Measurements from ENCODE around the gene SPATA19. TPM values are rescaled to one million over a fixed set of nuclear protein-coding genes. Genes with fewer than 3 reads are reported as not detected.

Gene SPATA19
- total RNA-seq, 1 donor from 2014 or later: not detected

DNA sequence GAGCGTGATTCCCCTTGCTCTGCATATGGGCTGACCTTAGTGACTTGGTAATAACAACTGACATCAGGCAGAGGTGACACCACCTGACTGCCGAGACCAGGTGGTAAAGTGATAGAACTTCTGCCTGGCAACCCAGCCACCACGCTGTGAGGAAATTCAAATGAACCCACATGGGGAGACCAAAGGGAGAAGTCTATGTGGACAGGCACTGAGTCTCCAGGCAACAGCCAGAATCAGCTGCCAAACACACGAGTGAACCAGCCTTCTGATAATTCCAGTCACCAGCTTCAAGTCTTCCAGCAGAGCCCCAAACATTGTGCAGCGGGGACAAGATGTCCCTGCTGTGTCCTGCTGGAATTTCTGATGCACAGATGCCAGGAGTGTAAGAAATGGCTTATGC lies 29.7 kb downstream of the SPATA19 start:
- TF ChIP-seq, protein P1, sequence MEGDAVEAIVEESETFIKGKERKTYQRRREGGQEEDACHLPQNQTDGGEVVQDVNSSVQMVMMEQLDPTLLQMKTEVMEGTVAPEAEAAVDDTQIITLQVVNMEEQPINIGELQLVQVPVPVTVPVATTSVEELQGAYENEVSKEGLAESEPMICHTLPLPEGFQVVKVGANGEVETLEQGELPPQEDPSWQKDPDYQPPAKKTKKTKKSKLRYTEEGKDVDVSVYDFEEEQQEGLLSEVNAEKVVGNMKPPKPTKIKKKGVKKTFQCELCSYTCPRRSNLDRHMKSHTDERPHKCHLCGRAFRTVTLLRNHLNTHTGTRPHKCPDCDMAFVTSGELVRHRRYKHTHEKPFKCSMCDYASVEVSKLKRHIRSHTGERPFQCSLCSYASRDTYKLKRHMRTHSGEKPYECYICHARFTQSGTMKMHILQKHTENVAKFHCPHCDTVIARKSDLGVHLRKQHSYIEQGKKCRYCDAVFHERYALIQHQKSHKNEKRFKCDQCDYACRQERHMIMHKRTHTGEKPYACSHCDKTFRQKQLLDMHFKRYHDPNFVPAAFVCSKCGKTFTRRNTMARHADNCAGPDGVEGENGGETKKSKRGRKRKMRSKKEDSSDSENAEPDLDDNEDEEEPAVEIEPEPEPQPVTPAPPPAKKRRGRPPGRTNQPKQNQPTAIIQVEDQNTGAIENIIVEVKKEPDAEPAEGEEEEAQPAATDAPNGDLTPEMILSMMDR (conservative IDR thresholded peaks at IDR 0.05): no peak
- Mint-ChIP-seq H3K36me3 (no peaks in the 10 kb centered on the region), H3K27me3 (peaks cover 33% of the 10 kb centered on the region)

GRCh38 chr11:133814588-133815100 lies 30.7 kb downstream of the SPATA19 start:
- peaks cover 27% of the 10 kb centered on the region for H3K27me3 Mint-ChIP-seq
- no peak overlapping the region for H3K4me3 Mint-ChIP-seq
- H3K27ac Mint-ChIP-seq: no peak overlapping the region
- H3K9me3 Mint-ChIP-seq: no peaks in the 10 kb centered on the region
- TF ChIP-seq, protein P1 (conservative IDR thresholded peaks at IDR 0.05): no peak
- DNase-seq (ENCODE audit: extremely low spot score, unreplicated experiment): no peak
- no peaks in the 10 kb centered on the region for H3K36me3 Mint-ChIP-seq
- no peaks in the 10 kb centered on the region for H3K4me1 Mint-ChIP-seq (ENCODE audit: unreplicated experiment)

More for the DNA sequence above, 29.7 kb downstream of the SPATA19 start:
- no peaks in the 10 kb centered on the region for H3K4me1 Mint-ChIP-seq (ENCODE audit: unreplicated experiment)
- no peak for DNase-seq (ENCODE audit: extremely low spot score, unreplicated experiment)
- no peak overlapping the region for H3K27ac Mint-ChIP-seq
- H3K9me3 Mint-ChIP-seq: no peaks in the 10 kb centered on the region
- no peak overlapping the region for H3K4me3 Mint-ChIP-seq

- no peak overlapping the region for H3K4me3 Mint-ChIP-seq
- peaks cover 27% of the 10 kb centered on the region for H3K27me3 Mint-ChIP-seq
- DNase-seq (ENCODE audit: extremely low spot score, unreplicated experiment): no peak
- H3K27ac Mint-ChIP-seq: no peak overlapping the region
- peaks cover 13% of the 10 kb centered on the region for H3K4me1 Mint-ChIP-seq (ENCODE audit: unreplicated experiment)
- H3K9me3 Mint-ChIP-seq: no peaks in the 10 kb centered on the region
- TF ChIP-seq, protein P1 (conservative IDR thresholded peaks at IDR 0.05): no peak
- no peaks in the 10 kb centered on the region for H3K36me3 Mint-ChIP-seq
Observed at GRCh38 chr11:133811850-133812685, 33.2 kb downstream of the SPATA19 start.

- no peak overlapping the region for H3K4me3 Mint-ChIP-seq
Observed at GRCh38 chr11:133810766-133811165, 34.5 kb downstream of the SPATA19 start.

DNA sequence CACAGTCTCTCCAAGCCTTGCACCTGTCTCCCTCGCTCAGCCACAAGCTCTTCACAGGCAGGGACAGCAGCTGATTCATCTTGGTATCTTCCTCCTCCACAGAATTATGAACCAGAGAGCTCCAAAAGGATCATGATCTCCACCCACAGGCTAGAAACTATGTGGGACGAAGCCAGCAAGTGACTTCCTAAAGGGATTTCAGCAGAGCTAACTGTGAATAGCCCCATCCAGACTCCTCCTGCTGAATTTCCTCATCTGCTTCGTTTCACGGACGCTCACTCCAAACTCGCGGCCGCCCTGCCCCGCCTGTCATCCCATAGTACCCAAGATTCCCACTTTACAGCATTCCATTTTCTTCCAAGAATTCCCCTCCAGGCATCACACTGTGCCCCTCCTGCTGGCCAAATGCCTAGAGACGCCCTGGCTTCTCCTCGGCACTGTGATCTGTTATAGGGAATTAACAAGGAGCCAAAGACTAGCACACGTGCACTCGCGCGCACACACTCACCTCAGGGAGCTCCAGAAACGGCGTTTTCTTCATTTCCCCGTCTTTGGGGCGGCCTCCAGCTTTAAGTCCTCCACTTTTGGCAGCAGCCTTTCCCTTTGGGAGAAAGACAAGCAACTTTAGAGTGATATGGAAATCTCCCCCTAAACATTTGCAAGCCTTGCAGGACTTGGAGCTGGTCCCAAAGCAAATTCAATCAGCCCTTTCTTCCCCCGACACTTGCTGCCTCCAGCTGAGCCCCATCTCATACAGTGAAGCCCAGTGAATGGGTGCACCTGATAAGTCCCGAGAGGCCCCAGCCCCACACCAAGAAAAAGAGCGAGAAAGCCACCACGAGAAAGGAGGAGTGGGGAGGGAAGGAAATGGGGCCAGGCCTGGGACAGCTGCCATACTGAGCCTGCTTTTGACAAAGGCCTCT lies 35.5 kb downstream of the SPATA19 start:
- Mint-ChIP-seq H3K4me1 (ENCODE audit: unreplicated experiment) (peaks cover 14% of the 10 kb centered on the region), H3K4me3 (no peak overlapping the region), H3K27me3 (peaks cover 18% of the 10 kb centered on the region), H3K9me3 (no peaks in the 10 kb centered on the region), H3K27ac (no peak overlapping the region), H3K36me3 (no peaks in the 10 kb centered on the region)
- TF ChIP-seq, protein P1 (conservative IDR thresholded peaks at IDR 0.05): no peak
- no peak for DNase-seq (ENCODE audit: extremely low spot score, unreplicated experiment)

More at GRCh38 chr11:133810766-133811165, 34.5 kb downstream of the SPATA19 start:
- TF ChIP-seq, protein P1 (conservative IDR thresholded peaks at IDR 0.05): no peak
- Mint-ChIP-seq H3K27me3 (peaks cover 24% of the 10 kb centered on the region), H3K27ac (no peak overlapping the region), H3K9me3 (no peaks in the 10 kb centered on the region), H3K4me1 (ENCODE audit: unreplicated experiment) (peaks cover 14% of the 10 kb centered on the region), H3K36me3 (no peaks in the 10 kb centered on the region)
- no peak for DNase-seq (ENCODE audit: extremely low spot score, unreplicated experiment)
